Panc1 (cell line): Measurements from ENCODE around the gene MAP2.

ENCODE experiments used
- POLR2AphosphoS5 ChIP-seq: IDR thresholded peaks from 2 replicates; pipeline ENCODE4 v1.6.1; 2012; ENCODE audit warnings: mild to moderate bottlenecking, low read depth, low read length, moderate library complexity
- TF ChIP-seq, protein P1 (sequence below): fragments of 450-650 bp; IDR thresholded peaks from 2 replicates; pipeline ENCODE4 v1.5.1; 2017; ENCODE audit warnings: mild to moderate bottlenecking
- TF ChIP-seq, protein P2 (sequence below), 2 experiments: IDR thresholded peaks; 2 replicates each; pipeline ENCODE4 v1.6.1; 2011 to 2012; ENCODE audit warnings: low read depth in 2 of 2, control low read depth in 1 of 2, low read length in 1 of 2, mild to moderate bottlenecking in 1 of 2, moderate library complexity in 1 of 2; ENCODE audit not compliant: insufficient read depth in 1 of 2

DNA sequence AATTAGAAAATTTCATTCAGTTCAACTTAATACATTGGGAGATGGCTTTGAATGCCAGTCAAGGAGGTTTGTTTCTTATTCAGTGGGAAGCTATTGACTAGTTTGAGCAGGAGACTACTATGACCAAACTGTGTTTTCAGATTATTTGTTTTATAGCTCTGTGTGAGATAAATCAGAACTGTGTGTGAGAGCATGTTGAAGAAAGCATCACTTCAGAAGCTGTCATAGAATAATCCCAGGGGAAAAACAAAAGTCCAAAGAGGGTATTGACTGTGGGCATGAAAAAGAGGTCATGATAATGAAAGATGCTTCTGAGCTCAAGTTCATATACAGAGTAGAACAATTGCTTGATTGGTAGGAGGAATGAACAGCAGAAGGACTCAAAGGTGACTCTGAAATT is 160.6 kb downstream of the MAP2 start:
- TF ChIP-seq, protein P1, sequence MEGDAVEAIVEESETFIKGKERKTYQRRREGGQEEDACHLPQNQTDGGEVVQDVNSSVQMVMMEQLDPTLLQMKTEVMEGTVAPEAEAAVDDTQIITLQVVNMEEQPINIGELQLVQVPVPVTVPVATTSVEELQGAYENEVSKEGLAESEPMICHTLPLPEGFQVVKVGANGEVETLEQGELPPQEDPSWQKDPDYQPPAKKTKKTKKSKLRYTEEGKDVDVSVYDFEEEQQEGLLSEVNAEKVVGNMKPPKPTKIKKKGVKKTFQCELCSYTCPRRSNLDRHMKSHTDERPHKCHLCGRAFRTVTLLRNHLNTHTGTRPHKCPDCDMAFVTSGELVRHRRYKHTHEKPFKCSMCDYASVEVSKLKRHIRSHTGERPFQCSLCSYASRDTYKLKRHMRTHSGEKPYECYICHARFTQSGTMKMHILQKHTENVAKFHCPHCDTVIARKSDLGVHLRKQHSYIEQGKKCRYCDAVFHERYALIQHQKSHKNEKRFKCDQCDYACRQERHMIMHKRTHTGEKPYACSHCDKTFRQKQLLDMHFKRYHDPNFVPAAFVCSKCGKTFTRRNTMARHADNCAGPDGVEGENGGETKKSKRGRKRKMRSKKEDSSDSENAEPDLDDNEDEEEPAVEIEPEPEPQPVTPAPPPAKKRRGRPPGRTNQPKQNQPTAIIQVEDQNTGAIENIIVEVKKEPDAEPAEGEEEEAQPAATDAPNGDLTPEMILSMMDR = no peak
- no peak for TF ChIP-seq POLR2AphosphoS5
- TF ChIP-seq, protein P2, sequence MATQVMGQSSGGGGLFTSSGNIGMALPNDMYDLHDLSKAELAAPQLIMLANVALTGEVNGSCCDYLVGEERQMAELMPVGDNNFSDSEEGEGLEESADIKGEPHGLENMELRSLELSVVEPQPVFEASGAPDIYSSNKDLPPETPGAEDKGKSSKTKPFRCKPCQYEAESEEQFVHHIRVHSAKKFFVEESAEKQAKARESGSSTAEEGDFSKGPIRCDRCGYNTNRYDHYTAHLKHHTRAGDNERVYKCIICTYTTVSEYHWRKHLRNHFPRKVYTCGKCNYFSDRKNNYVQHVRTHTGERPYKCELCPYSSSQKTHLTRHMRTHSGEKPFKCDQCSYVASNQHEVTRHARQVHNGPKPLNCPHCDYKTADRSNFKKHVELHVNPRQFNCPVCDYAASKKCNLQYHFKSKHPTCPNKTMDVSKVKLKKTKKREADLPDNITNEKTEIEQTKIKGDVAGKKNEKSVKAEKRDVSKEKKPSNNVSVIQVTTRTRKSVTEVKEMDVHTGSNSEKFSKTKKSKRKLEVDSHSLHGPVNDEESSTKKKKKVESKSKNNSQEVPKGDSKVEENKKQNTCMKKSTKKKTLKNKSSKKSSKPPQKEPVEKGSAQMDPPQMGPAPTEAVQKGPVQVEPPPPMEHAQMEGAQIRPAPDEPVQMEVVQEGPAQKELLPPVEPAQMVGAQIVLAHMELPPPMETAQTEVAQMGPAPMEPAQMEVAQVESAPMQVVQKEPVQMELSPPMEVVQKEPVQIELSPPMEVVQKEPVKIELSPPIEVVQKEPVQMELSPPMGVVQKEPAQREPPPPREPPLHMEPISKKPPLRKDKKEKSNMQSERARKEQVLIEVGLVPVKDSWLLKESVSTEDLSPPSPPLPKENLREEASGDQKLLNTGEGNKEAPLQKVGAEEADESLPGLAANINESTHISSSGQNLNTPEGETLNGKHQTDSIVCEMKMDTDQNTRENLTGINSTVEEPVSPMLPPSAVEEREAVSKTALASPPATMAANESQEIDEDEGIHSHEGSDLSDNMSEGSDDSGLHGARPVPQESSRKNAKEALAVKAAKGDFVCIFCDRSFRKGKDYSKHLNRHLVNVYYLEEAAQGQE (IDR thresholded peaks at IDR 0.05; ENCODE audit: insufficient read depth in 1 of 2, low read depth in 2 of 2, low read length in 1 of 2) = no peak
